Breast epithelium (tissue), 4 donors: Measurements from ENCODE around the gene CSNK1E. TPM values are rescaled to one million over a fixed set of nuclear protein-coding genes. Genes with fewer than 3 reads are reported as not detected.

Source experiments
- DNase-seq, 2 donors: peaks; one replicate each; pipeline ENCODE4 v3.0.0-alpha.2; 2019; ENCODE audit warnings: low spot score in 2 of 2
- H3K27ac ChIP-seq, 2 donors: fragments of 200-600 bp; sonication (generic) in 1 of 2; one replicate each; pipeline ENCODE4 v1.5.1; 2016 to 2019; ENCODE audit warnings: mild to moderate bottlenecking in 1 of 2
- H3K27me3 ChIP-seq, 2 donors: fragments of 200-600 bp; sonication (generic) in 1 of 2; one replicate each; pipeline versions ENCODE4 v1.5.1 to v1.6.0; 2017 to 2019; ENCODE audit warnings: control low read depth in 1 of 2, mild to moderate bottlenecking in 1 of 2
- H3K36me3 ChIP-seq: fragments of 200-600 bp; one replicate; pipeline ENCODE4 v1.5.1; 2019
- H3K4me1 ChIP-seq, 2 donors: fragments of 200-600 bp; sonication (generic); one replicate each; pipeline ENCODE4 v1.5.1; 2016 to 2019; ENCODE audit warnings: control low read depth in 1 of 2
- H3K4me3 ChIP-seq, 3 donors: fragments of 200-600 bp; sonication (generic); 1 replicate in 2 of 3; 2 replicates in 1 of 3; pipeline ENCODE4 v1.5.1; 2016 to 2019; ENCODE audit warnings: mild to moderate bottlenecking in 3 of 3, moderate library complexity in 2 of 3
- H3K9me3 ChIP-seq, 2 donors: fragments of 200-600 bp; sonication (generic) in 1 of 2; one replicate each; pipeline ENCODE4 v1.5.1; 2016 to 2019; ENCODE audit warnings: control low read depth in 1 of 2
- CTCF ChIP-seq, 3 donors: fragments of 450-650 bp; IDR thresholded peaks; one replicate each; pipeline ENCODE4 v1.5.1; 2016 to 2017; ENCODE audit warnings: antibody characterized with exemption in 3 of 3, mild to moderate bottlenecking in 3 of 3, moderate library complexity in 3 of 3
- POLR2A ChIP-seq: fragments of 450-650 bp; IDR thresholded peaks from one replicate; pipeline ENCODE4 v1.6.1; 2016; ENCODE audit warnings: antibody characterized with exemption, mild to moderate bottlenecking, moderate library complexity
- POLR2AphosphoS5 ChIP-seq, 3 donors: sonication (generic); formaldehyde crosslinking; IDR thresholded peaks; one replicate each; pipeline ENCODE4 v1.6.1; 2017; ENCODE audit warnings: antibody characterized with exemption in 3 of 3
- intact Hi-C: fragments of 100-400 bp; cut with DNase I; formaldehyde crosslinking; loops from one replicate; pipeline ENCODE4 v1.15.1; 2023; ENCODE audit warnings: low total_unique reads
- total RNA-seq, 3 donors: library from RNA; depleted of rRNA; stranded (reverse); fragments of >200 nt; gene quantifications; one replicate each; pipeline ENCODE4 v1.1.0, GENCODE V29; 2016

The CSNK1E gene
- total RNA-seq, 3 donors from 2014 or later, result 83.0 to 147 (median 117) TPM

- Histone ChIP-seq H3K4me3 (peak overlapping the region in 1 of 3 donors; percentile 4), H3K36me3 (no peaks in the 10 kb centered on the region), H3K9me3 (no peaks in the 10 kb centered on the region), H3K27me3 (no peaks in the 10 kb centered on the region), H3K4me1 (peaks cover 9 to 11% of the 10 kb centered on the region in 2 donors), H3K27ac (peak overlapping the region; percentile 59 to 86)
- peak; percentile 68 to 85 for DNase-seq
- TF ChIP-seq CTCF (IDR thresholded peaks at IDR 0.05) (peak in 2 of 3 donors; percentile 58 to 66), POLR2A (no peak), POLR2AphosphoS5 (IDR thresholded peaks at IDR 0.05) (peak in 1 of 3 donors; percentile 10)
- intact Hi-C loops, result no loop called here
Observed at GRCh38 chr22:38262051-38262795, 55.0 kb downstream of the CSNK1E start.

DNA sequence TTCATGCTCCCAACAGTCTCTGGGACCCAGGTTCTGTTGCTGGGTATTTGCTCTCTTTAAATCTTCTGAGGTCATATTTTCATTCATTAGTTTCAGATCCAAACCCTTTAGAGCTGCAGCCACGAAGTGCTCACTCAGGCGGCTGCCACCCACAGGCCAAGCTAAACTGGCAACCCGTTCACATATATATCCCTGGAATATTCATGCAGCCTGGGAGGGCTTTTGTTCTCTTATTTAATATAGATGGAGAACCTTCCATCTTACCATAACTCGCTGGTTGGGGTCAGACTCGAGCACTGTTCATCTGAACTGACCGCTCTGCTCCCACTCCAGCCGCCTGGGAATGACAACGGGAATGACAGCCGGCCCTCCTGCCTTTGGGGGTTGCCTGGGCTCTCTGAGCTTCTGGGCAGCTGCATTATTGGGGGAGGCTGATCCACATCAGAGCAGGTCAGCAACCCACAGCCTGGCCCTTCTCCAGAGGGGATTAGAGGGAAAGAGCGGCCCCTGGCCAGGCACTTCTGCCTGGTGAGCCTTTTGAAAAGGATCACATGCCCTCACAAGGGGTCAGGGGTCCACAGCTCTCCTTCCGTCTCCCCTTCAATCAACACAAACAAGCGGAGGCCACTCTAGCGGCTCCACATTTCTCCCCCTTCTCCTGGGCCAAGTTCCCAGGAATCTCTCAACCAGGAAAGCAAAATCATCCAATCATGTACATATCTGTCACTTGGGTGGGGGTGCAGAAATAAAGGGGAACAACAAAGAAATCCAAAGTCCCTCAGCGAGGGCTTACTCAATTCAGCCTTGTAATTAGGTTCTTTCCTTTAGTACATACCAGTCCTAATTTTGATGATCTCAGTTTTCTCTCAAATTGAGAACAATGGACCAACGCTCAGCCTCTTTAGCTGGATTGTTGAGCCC lies 56.2 kb downstream of the CSNK1E start:
- intact Hi-C loops, result no loop called here
- no peak for DNase-seq
- Histone ChIP-seq H3K27me3 (no peaks in the 10 kb centered on the region), H3K4me1 (peaks cover 8 to 9% of the 10 kb centered on the region in 2 donors), H3K9me3 (no peaks in the 10 kb centered on the region), H3K27ac (peak overlapping the region; percentile 69 to 86), H3K36me3 (no peaks in the 10 kb centered on the region), H3K4me3 (peak overlapping the region; percentile 13 to 44 (median 22))
- TF ChIP-seq POLR2AphosphoS5 (IDR thresholded peaks at IDR 0.05) (no peak), CTCF (IDR thresholded peaks at IDR 0.05) (no peak)

GRCh38 chr22:38259370-38259769 lies 57.9 kb downstream of the CSNK1E start:
- no peak overlapping the region for H3K4me3 ChIP-seq
- peak overlapping the region; percentile 50 to 73 for H3K27ac ChIP-seq
- DNase-seq, result no peak
- TF ChIP-seq CTCF (IDR thresholded peaks at IDR 0.05) (no peak), POLR2AphosphoS5 (IDR thresholded peaks at IDR 0.05) (no peak), POLR2A (no peak)
- intact Hi-C loops, result no loop called here
- no peaks in the 10 kb centered on the region for H3K27me3 ChIP-seq
- no peaks in the 10 kb centered on the region for H3K36me3 ChIP-seq
- H3K4me1 ChIP-seq, result peaks cover 8 to 9% of the 10 kb centered on the region in 2 donors
- H3K9me3 ChIP-seq, result no peaks in the 10 kb centered on the region

GRCh38 chr22:38258895-38259294 lies 58.3 kb downstream of the CSNK1E start:
- DNase-seq, result no peak
- peak overlapping the region; percentile 50 to 73 for H3K27ac ChIP-seq
- H3K9me3 ChIP-seq, result no peaks in the 10 kb centered on the region
- H3K36me3 ChIP-seq, result no peaks in the 10 kb centered on the region
- peaks cover 8 to 9% of the 10 kb centered on the region in 2 donors for H3K4me1 ChIP-seq
- no peak overlapping the region for H3K4me3 ChIP-seq
- no peak for TF ChIP-seq POLR2A
- no peak for TF ChIP-seq POLR2AphosphoS5 (IDR thresholded peaks at IDR 0.05)
- TF ChIP-seq CTCF (IDR thresholded peaks at IDR 0.05), result no peak
- intact Hi-C loops, result no loop called here
- H3K27me3 ChIP-seq, result no peaks in the 10 kb centered on the region
